GM18526 (cell line): ENCODE data around the gene IGDCC3.

Experiments
- POLR2A ChIP-seq: IDR thresholded peaks from 3 replicates; pipeline ENCODE4 v1.6.1; 2011; ENCODE audit not compliant: insufficient read length; ENCODE audit errors: extremely low read depth

The IGDCC3 gene

GRCh38 chr15:65318870-65319356 is 58.9 kb downstream of the IGDCC3 start:
- no peak for TF ChIP-seq POLR2A

GRCh38 chr15:65312400-65312916 is 65.3 kb downstream of the IGDCC3 start:
- TF ChIP-seq POLR2A, result no peak

GRCh38 chr15:65311760-65312159 is 66.0 kb downstream of the IGDCC3 start:
- TF ChIP-seq POLR2A, result no peak

GRCh38 chr15:65310431-65311137 is 67.2 kb downstream of the IGDCC3 start:
- TF ChIP-seq POLR2A, result no peak

GRCh38 chr15:65309882-65310418 is 67.9 kb downstream of the IGDCC3 start:
- TF ChIP-seq POLR2A, result no peak

GRCh38 chr15:65307978-65308377 is 69.8 kb downstream of the IGDCC3 start:
- no peak for TF ChIP-seq POLR2A

- no peak for TF ChIP-seq POLR2A
Measured at GRCh38 chr15:65306551-65306950, 71.3 kb downstream of the IGDCC3 start.

GRCh38 chr15:65305776-65306175 is 72.0 kb downstream of the IGDCC3 start:
- no peak for TF ChIP-seq POLR2A

GRCh38 chr15:65305150-65305758 is 72.5 kb downstream of the IGDCC3 start:
- no peak for TF ChIP-seq POLR2A

GRCh38 chr15:65304381-65305149 is 73.2 kb downstream of the IGDCC3 start, which contains the start of gene RNU5B-1:
Gene RNU5B-1 (plus strand): TSS chr15:65304677.
- peak; percentile 99 for TF ChIP-seq POLR2A

GRCh38 chr15:65303687-65304380 is 74.0 kb downstream of the IGDCC3 start:
- no peak for TF ChIP-seq POLR2A

GRCh38 chr15:65302061-65302460 is 75.7 kb downstream of the IGDCC3 start:
- TF ChIP-seq POLR2A, result no peak

- TF ChIP-seq POLR2A, result no peak
Measured at GRCh38 chr15:65300924-65301441, 76.8 kb downstream of the IGDCC3 start.

GRCh38 chr15:65298731-65299130 is 79.1 kb downstream of the IGDCC3 start:
- no peak for TF ChIP-seq POLR2A

- TF ChIP-seq POLR2A, result no peak
Measured at GRCh38 chr15:65292938-65293518, 84.8 kb downstream of the IGDCC3 start.

GRCh38 chr15:65290228-65290627 is 87.6 kb downstream of the IGDCC3 start:
- no peak for TF ChIP-seq POLR2A
